Measurements from ENCODE around the gene ARG2.

The ARG2 gene

GRCh38 chr14:67641902-67642749 lies 22.4 kb downstream of the ARG2 start:
- Histone ChIP-seq H3K36me3 (ENCODE audit: insufficient read depth, low read length) (peaks cover 16% of the 10 kb centered on the region; the same call in 1 of the 2 replicates), H4K20me1 (ENCODE audit: insufficient read depth, low read length) (no peaks in the 10 kb centered on the region), H2AFZ (ENCODE audit: low read depth, low read length) (no peak overlapping the region), H3K4me3 (ENCODE audit: low read depth in 1 of 2, low read length in 2 of 2) (no peak overlapping the region), H3K27ac (ENCODE audit: low read length) (no peak overlapping the region), H3K9me3 (ENCODE audit: insufficient read depth, low read length, severe bottlenecking) (no peaks in the 10 kb centered on the region), H3K79me2 (ENCODE audit: insufficient read depth, low read length) (no peaks in the 10 kb centered on the region), H3K4me1 (ENCODE audit: insufficient read depth, low read length) (no peaks in the 10 kb centered on the region), H3K4me2 (ENCODE audit: insufficient read depth, low read length) (no peak overlapping the region), H3K9ac (ENCODE audit: low read depth, low read length) (no peak overlapping the region), H3K27me3 (ENCODE audit: insufficient read depth, low read length, poor library complexity) (no peaks in the 10 kb centered on the region)
- no peak for DNase-seq
- peak; percentile 47; the same call in 2 of the 3 replicates for ATAC-seq (ENCODE audit: insufficient read depth, low read depth)
- no peak for TF ChIP-seq CTCF (IDR thresholded peaks at IDR 0.05; ENCODE audit: borderline replicate concordance, extremely low read depth, low read length, poor library complexity, severe bottlenecking)
- TF ChIP-seq EZH2 (IDR thresholded peaks at IDR 0.05; ENCODE audit: borderline replicate concordance, low read depth, low read length, severe bottlenecking), result no peak

- DNase-seq, result no peak
- Histone ChIP-seq H3K27me3 (ENCODE audit: insufficient read depth, low read length, poor library complexity) (no peaks in the 10 kb centered on the region), H3K79me2 (ENCODE audit: insufficient read depth, low read length) (no peaks in the 10 kb centered on the region), H3K4me1 (ENCODE audit: insufficient read depth, low read length) (no peaks in the 10 kb centered on the region), H3K36me3 (ENCODE audit: insufficient read depth, low read length) (peaks cover 31% of the 10 kb centered on the region), H3K4me2 (ENCODE audit: insufficient read depth, low read length) (no peak overlapping the region), H3K9me3 (ENCODE audit: insufficient read depth, low read length, severe bottlenecking) (no peaks in the 10 kb centered on the region), H2AFZ (ENCODE audit: low read depth, low read length) (no peak overlapping the region), H4K20me1 (ENCODE audit: insufficient read depth, low read length) (no peaks in the 10 kb centered on the region), H3K27ac (ENCODE audit: low read length) (no peak overlapping the region), H3K9ac (ENCODE audit: low read depth, low read length) (no peak overlapping the region), H3K4me3 (ENCODE audit: low read depth in 1 of 2, low read length in 2 of 2) (no peak overlapping the region)
- no peak for ATAC-seq (ENCODE audit: insufficient read depth, low read depth)
- TF ChIP-seq CTCF (IDR thresholded peaks at IDR 0.05; ENCODE audit: borderline replicate concordance, extremely low read depth, low read length, poor library complexity, severe bottlenecking), result no peak
- no peak for TF ChIP-seq EZH2 (IDR thresholded peaks at IDR 0.05; ENCODE audit: borderline replicate concordance, low read depth, low read length, severe bottlenecking)
These were observed 24.0 kb downstream of the ARG2 start for GRCh38 chr14:67643713-67644112.

- H3K4me3 ChIP-seq (ENCODE audit: low read depth in 1 of 2, low read length in 2 of 2), result no peak overlapping the region
- no peaks in the 10 kb centered on the region for H3K4me1 ChIP-seq (ENCODE audit: insufficient read depth, low read length)
- H2AFZ ChIP-seq (ENCODE audit: low read depth, low read length), result no peak overlapping the region
- TF ChIP-seq EZH2 (IDR thresholded peaks at IDR 0.05; ENCODE audit: borderline replicate concordance, low read depth, low read length, severe bottlenecking) (no peak), CTCF (IDR thresholded peaks at IDR 0.05; ENCODE audit: borderline replicate concordance, extremely low read depth, low read length, poor library complexity, severe bottlenecking) (no peak)
- H3K9ac ChIP-seq (ENCODE audit: low read depth, low read length), result no peak overlapping the region
- no peaks in the 10 kb centered on the region for H3K27me3 ChIP-seq (ENCODE audit: insufficient read depth, low read length, poor library complexity)
- no peak overlapping the region for H3K27ac ChIP-seq (ENCODE audit: low read length)
- no peaks in the 10 kb centered on the region for H3K79me2 ChIP-seq (ENCODE audit: insufficient read depth, low read length)
- H3K9me3 ChIP-seq (ENCODE audit: insufficient read depth, low read length, severe bottlenecking), result no peaks in the 10 kb centered on the region
- H3K36me3 ChIP-seq (ENCODE audit: insufficient read depth, low read length), result peaks cover 38% of the 10 kb centered on the region
- no peak overlapping the region for H3K4me2 ChIP-seq (ENCODE audit: insufficient read depth, low read length)
- no peaks in the 10 kb centered on the region for H4K20me1 ChIP-seq (ENCODE audit: insufficient read depth, low read length)
- no peak for ATAC-seq (ENCODE audit: insufficient read depth, low read depth)
- no peak for DNase-seq
These were observed 24.7 kb downstream of the ARG2 start for GRCh38 chr14:67644428-67644827.
